T-helper 1 cell (primary cell): ENCODE measurements around the gene RAPGEF4.

Experiments used
- DNase-seq, 5 donors: peaks; one replicate each; pipeline ENCODE4 v3.0.0-alpha.2; 2012 to 2020

RAPGEF4 gene

DNA sequence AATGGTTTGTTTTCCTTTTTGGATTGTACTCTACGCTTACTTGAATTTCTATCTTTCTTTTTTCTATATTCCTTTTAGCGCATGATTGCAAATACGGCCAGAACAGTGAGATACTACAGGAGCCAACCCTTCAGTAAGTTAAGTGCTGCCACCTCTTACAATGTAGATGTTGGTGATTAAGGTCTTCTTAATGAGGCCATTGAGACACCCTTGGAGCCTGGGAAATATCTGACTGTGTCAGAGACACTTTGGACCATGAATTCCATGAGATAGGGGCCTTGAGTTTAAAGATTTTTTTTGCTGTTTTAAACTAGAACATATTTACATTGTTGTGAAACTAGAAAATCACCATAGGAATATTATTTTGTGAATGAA lies 312.9 kb downstream of the RAPGEF4 start:
- DNase-seq, result no peak

DNA sequence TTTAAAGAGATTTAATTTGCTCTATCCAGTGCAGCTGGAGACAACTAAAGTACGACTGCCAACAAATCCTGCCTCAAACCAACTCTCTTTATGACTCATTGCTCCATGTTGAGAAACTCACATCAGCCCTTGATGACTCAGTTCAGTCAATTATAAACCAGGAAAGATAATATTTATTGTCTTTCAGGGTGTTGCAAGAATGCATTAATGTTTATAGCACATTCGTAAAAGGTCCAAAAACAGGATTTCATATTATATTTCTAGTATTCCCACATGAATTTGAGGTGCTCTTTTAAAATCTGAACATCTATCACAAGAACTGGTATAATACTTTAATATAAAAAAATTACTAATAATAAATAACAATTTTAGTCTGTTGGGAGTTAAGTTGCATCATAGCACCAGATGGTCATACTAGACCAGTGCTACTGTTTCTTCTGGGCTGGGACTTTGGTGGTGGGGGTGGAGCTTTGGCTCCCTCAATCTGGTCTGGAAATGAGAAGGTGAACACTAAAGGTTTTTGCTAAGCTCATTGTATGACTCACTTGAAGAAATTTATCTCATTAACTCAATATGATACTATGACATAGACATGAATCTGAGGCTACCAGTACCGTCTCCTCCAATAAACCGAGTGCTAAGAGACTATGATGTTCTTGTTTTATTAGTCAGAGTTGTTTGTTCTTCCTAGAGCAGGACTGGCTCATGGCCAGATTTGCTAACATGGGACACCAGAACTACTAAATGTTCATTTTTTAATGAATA lies 313.4 kb downstream of the RAPGEF4 start:
- peak in 1 of 5 donors; percentile 72 for DNase-seq

DNA sequence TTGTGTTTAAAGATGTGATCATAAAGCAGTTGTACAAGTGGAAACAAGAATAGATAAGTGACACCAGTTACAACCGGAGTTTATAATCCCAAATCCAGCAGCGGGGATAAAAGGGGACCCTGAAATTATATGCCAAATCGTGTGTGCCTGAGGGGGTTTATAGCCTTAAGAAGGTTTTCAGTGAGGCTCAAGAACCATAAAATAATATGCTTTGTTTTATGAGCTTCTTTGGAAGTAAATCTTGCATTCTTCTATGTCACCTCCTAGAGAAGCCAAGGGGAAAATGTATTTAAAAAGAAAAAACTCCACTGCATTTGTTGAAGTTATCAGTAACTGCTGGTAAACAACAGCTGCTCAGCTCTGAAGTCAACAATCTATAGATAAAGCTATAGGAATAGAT lies 314.2 kb downstream of the RAPGEF4 start:
- DNase-seq, result no peak

DNA sequence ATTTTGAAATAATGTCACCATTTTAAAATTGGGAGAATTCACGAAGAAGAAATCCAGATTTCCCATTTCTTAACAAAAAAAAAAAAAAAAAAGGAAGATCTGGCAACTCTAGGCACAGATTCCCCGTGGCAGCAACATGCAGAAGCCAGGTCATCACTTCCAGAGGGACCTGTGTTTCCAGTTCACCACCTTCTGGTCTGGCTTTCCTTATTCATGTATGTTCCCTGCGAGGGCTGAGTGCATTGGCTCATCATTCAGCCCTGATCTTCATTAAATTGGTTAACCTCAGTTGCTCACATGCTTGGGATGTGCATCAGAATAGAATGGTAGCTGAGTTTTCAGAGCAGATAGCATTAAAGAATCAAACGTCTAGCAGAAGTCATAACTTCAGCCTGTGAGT lies 315.0 kb downstream of the RAPGEF4 start:
- no peak for DNase-seq

DNA sequence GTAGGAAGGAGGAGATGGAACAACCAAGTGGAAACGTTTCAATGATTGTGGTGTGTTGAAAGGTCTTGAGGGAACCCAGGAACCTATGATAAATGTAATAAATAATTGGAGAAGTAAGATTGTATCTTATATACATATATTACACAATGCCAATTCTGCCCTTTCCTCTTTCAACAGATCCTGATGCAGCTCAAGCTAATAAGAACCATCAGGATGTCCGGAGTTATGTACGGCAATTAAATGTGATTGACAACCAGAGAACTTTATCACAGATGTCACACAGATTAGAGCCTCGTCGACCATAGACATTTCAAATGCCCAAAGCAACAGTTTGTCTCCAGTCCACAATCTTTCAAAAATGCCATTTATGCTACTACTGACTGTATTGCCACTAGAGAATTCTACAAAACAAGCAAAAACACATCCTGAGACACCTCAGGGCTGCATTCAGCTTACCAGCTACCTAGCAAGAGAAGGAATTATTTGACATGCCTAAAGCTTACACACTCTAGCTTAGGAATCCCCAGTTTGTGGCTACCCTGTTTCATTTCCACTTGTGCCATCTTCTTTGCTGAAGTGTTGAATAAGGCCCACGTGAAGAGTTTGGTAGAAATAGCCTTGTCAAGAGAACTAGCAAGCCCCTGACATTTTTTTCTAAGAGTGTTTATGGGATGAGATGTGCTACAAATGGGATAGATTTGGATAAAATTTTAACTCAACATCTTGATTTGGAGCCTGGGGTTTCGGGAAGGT lies 316.0 kb downstream of the RAPGEF4 start:
- no peak for DNase-seq

DNA sequence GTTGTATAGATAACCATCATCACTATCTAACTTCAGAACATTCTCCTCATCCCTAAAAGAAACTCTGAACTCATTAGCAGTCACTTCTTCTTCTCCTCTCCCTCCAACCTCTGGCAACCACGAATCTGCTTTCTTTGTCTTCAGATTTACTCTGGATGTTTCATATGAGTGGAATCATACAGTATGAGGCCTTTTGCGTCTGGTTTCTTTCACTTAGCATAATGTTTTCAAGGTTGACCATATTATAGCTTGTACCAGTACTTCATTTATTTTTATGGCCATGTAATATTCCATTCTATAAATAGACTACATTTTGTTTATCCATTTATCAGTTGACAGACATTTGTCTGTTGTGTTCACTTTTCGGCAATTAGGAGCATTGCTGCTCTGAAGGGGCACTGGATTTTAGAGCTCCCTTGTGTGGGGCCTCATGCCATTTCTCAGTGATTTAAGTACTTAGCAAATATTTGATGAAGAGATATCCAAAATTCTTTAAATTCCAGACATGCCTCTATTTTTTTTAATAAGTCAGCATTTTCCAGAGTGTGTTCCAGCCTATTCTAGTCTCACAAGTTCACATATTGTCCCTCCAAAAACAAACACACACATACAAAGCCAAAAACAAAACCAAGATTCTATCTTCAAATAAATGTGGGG lies 317.5 kb downstream of the RAPGEF4 start:
- DNase-seq, result no peak

DNA sequence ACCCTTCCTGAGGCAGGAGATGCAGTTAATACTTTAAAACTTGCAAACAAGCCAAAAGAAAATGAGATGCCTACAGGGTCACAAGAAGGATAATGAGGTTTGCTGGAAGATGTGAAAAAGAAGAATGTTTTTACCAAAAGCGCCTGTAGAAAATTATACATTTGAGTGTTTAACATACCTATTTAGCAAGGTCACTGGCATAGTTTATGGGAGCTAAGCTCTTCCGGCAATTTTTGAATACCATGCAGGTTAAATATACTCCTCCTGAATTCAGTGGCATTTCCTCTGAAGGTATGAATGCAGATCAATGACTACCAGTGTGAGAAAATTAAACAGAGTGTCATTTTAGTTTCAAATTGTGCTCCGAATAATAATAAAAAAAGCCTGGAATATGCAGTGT lies 318.8 kb downstream of the RAPGEF4 start:
- no peak for DNase-seq

DNA sequence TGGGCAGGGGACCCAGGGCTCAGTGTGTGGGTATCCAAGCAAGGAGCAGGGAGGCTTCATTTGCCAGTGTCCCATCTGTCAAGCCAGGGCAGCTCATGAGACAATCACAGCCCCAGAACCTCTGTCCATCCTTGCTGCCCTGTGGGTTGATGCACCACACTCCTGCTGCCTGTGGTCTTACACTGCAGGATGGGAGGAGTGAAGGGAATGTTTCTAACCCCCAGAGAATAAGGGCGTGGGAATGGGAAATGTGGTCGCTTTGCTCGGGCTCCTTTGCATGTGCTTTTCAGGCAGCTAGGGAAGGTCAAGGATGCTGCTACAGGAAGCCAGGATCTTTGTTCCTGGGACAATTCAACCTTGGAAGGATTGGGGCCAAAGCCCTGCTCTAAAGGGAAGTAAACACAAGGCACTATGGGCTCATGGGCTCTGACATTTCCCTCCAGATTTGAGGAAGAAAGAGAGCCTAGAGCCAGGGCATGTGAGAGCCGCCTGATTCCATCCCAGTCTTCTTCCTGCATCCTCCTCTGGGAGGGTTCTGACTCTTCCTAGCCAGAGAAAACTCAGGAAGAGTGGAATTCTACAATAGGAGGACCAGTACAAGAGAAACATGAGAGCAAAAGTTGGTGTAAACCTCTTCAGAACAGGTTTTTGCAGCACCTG lies 321.2 kb downstream of the RAPGEF4 start:
- DNase-seq, result no peak

DNA sequence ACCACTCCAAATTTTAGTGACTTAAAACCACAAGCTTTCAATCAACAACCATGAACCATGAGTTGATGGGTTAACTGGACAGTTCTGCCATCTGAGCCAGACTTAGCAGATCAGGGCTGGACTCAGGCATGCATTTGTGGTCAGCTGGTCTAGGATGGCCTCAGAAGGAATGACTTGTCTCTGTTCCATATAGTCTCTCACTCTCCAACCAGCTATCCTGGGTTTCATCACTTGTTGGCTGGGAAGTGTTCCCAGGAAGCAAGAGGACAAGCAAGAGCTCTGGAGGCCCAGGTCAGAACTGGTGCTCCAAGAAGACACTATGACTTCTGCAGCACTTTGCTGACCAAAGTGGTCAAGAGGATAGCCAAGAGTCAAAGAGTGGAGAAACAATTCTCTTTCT lies 322.5 kb downstream of the RAPGEF4 start:
- no peak for DNase-seq

DNA sequence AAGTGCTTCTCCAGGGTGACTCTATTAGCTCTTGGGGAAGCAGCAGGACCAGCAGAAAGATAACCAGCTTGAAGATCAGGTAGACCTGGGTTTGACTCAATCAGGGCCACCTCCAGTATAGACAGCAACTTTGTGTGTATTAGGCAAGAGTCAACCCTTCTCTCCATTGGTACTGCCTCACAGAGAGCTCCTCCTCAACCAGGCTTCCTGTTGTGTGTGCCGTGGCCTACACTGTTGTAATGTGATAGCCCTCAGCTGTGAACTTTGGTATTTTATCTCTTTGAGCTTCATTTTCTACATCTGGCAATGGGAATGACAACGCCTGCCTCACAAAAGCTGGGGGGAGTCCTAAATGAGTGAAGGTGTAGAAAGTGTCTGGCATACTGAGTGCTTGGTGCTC lies 323.0 kb downstream of the RAPGEF4 start:
- no peak for DNase-seq

DNA sequence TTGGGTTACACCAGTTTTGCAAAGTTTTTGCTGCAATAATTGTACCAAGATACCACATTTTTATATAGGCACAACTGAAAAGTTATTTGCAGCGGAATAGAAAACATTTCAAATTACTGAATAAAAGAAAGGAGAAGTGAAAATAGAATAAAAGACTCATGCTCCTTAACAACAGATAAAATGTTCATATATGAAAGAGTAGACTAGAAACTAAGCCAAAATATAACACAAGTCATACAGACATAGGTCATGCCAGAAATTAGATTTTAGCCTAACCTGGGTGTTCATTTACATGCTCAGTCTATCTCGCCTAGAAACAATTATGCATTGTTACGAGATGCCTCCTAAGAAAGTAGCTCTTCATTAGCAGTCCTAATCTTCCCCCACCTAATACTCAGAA lies 323.6 kb downstream of the RAPGEF4 start:
- no peak for DNase-seq

DNA sequence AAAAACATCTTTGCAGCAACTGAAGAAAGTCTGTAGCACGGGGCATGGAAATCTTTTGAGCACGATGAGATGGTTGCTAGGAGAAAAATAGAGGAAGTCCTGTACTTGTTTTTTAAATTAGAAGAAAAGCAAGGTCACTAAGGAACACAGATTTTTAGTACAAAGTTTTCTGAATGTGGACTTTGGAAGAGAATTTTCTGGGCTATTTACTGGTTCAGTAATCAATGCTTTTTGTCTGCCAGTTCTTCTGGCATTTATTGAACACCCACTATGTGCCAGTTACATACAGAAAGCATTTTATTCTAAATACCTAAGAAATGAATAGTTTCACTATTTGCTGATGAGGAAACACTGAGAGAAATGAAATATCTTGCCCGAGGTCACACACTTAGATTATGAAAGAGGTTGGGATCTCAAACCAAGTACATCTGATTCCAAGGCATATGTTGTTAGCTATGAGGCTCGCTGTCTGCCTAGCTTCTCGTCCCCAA lies 324.4 kb downstream of the RAPGEF4 start:
- DNase-seq, result no peak

DNA sequence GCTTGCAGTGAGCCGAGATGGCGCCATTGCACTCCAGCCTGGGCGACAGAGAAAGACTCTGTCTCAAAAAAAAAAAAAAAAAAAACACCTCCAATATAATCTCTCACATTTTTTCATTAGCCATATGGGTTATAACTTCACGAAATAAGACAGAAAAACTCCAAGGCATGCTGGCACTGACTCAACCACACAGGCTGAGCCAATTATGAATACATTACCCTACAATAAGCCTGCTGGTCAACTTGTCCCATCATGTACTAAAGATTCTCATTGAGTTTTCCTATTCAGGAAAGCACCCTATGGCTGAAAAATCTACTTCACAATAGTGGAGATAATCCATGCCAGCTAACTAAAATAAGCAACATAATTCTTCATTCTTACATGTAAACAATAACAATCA lies 327.2 kb downstream of the RAPGEF4 start:
- DNase-seq, result no peak

DNA sequence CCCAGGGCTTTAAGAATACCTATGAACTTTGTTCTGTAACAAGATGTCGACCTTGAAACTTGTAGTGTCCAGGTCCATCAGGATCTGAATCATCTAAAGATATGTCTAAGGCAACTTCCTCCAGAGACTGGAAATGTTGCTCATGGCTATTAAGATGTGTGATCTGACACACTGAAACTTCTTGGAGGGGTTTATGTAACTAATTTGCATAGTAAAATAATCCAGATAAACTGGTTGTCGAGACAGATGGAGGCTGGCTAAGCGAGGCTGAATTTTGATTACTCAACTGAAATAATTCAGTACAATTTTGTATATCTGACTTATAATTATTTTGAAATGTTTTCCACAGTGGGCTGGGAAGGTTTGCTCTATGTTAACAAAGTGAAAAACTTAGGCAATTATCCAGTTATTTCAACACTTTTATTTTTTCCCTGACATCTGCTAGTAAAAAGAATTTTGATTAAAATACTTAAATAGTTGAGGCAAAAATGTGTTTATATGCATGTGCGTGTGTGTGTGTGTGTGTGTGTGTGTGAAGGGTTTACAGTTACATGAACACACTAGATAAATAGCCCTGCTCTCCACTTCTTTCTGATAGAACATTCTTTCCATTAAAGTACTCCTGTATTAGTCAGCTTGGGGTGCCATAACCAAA lies 328.6 kb downstream of the RAPGEF4 start:
- no peak for DNase-seq

DNA sequence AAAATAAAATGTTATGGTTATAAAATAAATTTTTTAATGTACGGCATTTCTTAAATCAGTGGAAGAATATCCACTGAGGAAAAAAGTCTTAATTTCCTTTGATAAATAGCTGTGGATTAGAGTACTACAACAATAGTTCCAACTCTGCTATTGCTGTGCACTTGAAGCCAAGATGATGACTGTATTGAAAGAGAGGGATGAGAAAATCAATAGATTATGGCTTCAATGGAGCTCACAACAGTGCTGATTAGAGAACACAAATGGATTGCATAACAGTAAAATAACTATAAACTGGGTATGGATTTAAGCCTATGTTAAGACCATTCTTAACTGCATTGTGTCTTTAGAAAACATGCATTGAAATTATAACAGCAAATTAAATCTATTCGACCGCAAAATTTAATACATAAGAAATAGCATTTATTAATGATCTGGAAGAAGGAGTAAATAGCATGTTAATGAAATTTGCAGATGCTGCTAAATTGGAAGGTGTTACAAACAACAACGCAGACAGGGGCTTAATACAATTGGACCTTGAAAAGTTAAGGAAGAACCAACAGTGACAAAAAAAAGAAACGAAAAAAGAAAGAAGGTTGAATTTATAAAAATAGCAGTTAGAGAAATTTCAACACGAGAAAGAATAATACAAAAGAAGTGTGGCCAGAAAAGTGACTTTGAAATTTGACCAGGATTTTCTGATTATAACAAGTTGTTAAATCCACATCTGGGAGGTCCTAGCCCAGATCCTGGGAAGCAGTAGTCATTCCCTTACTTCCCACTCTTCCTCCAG lies 331.4 kb downstream of the RAPGEF4 start:
- no peak for DNase-seq

DNA sequence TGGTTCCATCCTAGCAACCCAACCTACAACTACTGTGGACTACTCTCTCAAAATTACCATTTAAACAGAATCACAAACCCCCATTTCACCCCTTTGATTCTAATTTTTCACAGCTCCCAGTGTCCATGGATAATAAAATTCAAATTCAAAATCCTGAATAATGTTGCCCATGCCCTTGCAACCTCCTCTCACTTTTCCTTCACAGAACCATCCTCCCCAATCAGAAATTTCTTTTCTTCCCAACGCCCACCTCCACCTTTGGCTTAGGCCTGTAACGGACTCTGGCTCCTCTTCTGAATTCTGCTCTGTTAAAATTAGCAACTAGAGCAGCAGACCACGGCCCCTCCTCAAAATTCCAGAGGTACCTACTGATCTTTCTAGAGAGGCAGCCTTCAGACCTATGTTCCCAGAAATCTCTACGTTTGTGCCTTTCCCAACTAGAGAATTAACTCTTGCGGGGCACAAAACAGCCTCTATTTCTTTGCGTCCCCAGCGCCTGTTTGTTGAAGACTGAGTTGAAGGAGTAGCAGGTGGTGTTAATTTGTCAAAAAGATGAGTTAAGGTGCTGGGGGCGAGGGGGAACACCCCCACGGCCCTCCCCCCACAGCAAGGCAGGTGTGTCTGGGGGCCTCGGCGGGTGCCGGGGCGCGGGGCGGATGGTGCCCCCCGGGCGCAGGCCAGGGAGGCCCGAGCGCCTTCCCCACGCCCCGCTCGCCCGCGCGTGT lies 339.6 kb downstream of the RAPGEF4 start:
- no peak for DNase-seq

DNA sequence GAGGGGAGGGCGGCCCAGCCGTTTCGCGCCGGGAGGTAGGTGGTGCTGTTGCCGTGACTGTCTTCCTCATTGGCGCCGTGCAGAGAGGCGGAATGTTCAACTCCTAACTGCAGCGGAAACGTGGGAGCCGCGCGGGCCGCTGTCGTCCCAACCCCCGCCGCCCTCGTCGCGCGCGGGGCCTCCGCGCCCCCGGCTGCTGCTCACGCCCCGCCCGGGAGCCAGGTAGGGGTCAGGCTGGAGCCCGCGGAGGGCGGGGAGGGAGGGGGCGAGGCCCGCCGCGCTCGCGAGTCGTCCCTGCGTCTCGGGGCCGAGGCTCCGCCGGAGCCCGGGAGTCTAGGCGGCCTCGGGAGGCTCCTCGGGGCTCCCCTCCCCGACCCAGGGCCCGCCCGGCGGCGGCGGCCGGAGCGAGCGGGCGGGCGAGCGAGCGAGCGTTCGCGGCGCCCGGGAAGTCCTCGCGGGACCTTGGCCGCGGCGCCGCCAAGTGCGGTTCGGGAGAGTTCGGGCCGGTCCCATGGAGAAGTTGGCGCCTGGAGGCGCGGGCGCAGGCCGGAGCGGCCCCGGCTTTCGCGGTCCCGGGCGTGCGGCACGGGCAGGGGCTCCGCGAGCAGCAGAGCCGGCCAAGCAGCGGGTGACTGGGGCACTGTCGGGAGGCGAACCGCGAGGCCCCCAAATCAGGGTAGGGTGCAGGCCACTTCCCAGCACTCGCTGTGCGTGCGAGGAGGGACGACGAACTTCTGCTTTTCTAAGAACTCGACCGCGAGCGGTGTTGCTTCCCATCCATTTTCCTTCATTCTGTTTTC lies 340.3 kb downstream of the RAPGEF4 start, which contains the start of gene MAP3K20:
TSS of gene MAP3K20 (plus strand) at position 66 of the 800 bp plus-strand sequence. CDS start 15,186 bp downstream, outside the sequence.
- DNase-seq, result peak; percentile 8 to 61 (median 21)

DNA sequence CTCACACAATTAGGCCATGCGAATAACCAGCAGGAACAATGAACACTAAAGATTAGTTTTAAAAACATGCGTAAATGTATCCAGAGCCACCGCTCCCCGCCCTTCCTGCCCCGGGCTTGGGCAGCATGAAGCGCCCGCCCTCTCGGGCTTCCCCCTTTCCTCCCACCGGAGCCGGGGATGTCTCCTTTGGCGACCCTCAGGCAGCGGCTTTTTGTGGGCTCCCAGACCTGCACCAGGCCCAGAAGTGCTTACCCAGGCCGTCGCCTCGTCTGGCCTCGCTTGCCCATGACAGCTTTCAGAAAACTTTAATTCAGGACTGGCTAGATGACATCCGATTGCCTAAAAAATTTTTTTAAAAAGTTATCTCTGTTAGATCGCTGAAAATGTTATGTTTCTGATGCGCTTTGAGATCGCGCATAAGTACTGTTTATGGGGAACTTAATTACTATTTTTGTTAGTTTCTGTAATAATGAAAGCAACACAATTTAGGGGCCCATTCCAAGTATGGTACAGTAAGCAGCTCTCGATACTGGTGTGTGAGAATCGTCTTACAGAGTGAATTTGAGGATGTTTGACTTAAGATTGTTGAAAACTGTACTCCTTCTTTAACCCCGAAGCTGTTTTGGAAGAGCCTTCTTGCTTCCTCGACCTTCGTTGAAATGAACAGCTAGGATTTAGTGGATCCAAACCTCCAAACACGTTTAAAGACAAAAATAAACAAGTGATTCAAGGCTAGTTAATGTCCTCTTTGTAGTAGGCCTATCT lies 341.1 kb downstream of the RAPGEF4 start:
- DNase-seq, result peak in 1 of 5 donors; percentile 24

DNA sequence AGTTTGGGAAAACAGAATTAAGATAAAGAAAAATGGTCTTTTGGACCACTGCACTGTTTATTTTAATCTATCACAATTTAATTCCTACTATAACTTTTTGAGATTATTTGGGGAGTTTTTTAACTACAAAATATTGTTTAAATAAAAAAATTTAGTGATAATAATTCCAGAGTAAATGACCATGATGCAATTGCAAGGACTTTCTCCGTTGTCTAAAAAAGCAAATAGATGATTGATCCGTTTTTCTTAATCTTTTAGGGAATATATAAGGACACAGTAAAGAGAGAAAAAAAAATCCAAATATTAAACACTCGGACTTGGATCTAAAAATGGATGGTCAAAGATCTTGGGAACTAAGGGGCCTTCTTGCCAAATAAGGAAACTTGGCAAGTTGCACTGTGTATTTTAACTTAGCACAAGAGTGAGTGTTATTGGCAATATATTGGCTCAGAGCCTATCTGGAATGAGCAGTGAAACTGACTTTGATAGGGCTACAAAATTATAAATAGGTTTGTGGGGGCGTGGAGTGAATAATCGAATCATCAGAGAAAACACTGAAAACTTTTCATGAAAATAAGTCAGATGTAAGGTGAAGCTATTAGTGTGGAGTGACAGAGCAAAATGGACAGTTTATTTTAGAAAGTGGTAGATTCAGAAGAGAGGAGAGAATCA lies 342.0 kb downstream of the RAPGEF4 start:
- DNase-seq, result no peak
